ENCODE data around the gene NT5M.
"Not testable (repeated sequence)": the region's sequence is repeated elsewhere in the genome, so short reads cannot be mapped to it uniquely, and the experiment has no call there.

The NT5M gene

DNA sequence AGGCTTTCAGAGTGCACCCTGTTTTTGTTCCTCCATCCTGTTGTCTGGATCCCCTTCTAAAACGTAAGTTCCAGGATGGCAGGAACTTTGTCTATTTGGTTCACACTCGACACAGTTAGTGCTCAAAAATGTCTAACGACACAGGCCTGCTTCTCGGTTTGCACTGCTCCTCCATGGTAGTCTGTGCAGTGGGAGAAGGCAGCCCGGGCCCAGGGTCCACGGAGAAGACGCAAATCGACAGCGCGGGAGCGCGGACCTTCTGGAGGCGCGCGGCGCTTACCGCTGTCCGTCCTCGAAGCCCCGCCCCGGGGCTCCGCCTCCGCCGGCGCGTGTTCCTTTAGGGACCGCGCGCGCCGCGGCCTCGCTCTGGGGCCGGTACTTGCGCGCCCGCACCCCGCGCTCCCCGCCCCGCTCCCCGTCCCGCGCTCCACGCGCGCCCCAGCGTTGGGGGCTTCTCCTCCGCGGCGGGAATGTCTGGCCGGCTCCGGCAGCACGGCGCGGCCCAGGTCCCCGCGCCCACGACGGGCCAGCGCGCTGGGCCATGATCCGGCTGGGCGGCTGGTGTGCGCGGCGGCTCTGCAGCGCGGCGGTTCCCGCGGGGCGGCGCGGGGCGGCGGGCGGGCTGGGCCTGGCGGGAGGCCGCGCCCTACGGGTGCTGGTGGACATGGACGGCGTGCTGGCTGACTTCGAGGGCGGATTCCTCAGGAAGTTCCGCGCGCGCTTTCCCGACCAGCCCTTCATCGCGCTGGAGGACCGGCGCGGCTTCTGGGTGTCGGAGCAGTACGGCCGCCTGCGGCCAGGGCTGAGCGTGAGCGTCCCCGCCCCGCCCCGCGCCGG is at the start of gene NT5M:
Gene NT5M, plus strand, starts transcription at position 364 of the 837 bp plus-strand sequence. Its CDS starts 178 bp downstream, at position 542.
- Histone ChIP-seq H3K9ac (ENCODE audit: low read length) (no peak within 1 kb of the TSS), H3K4me3 (ENCODE audit: low read length) (peak within 1 kb of the TSS; percentile 83), H3K9me3 (ENCODE audit: control insufficient read depth, low read depth, low read length) (no peaks in the 10 kb centered on the region), H3K36me3 (ENCODE audit: control insufficient read depth, low read depth, low read length) (no peaks in the 10 kb centered on the region), H3K27me3 (ENCODE audit: control insufficient read depth, insufficient read depth, low read length) (peaks cover 12% of the 10 kb centered on the region), H3K4me1 (ENCODE audit: control insufficient read depth, low read depth, low read length) (no peaks in the 10 kb centered on the region), H3K27ac (ENCODE audit: low read length) (no peak within 1 kb of the TSS)

DNA sequence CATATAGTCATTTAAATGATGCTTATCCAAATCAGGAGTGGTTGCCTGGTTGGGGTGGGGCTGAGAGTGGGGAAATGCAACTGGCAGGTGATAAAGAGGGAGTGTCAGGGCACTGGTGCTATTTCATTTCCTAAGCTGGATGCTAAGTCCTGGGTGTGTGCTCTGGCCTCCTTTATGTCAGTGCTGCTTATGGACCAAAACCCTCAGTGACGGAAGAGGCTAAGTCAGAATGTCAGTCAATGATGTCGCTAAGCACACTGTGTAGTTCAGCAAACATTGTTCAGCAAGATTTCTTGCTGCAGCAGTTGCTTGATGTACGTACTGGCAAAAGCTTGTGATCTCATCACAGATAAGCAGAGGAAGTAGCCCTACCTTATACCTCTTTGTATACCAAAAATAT is 49.8 kb upstream of the NT5M start:
- peaks cover 62% of the 10 kb centered on the region for H3K36me3 ChIP-seq (ENCODE audit: control insufficient read depth, low read depth, low read length)
- H3K27ac ChIP-seq (ENCODE audit: low read length): no peak overlapping the region
- H3K9me3 ChIP-seq (ENCODE audit: control insufficient read depth, low read depth, low read length): no peaks in the 10 kb centered on the region
- no peak overlapping the region for H3K4me3 ChIP-seq (ENCODE audit: low read length)
- H3K9ac ChIP-seq (ENCODE audit: low read length): no peak overlapping the region
- no peaks in the 10 kb centered on the region for H3K27me3 ChIP-seq (ENCODE audit: control insufficient read depth, insufficient read depth, low read length)
- H3K4me1 ChIP-seq (ENCODE audit: control insufficient read depth, low read depth, low read length): no peaks in the 10 kb centered on the region

DNA sequence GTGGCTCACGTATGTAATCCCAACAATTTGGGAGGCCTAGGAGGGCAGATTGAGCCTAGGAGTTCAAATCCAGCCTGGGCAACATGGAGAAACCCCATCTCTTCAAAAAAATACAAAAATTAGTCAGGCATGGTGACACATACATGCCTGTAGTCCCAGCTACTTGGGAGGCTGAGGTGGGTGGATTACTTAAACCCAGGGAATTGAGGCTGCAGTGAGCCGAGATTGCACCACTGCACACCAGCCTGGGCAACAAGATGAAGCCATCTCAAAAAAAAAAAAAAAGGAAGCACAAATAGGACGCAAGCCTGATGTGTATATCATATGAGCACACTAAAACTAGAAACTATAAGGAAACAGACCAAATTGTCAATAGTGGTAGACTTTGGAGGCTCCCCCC is 49.1 kb upstream of the NT5M start:
- H3K36me3 ChIP-seq (ENCODE audit: control insufficient read depth, low read depth, low read length): peaks cover 62% of the 10 kb centered on the region
- H3K9ac ChIP-seq (ENCODE audit: low read length): no peak overlapping the region
- no peaks in the 10 kb centered on the region for H3K27me3 ChIP-seq (ENCODE audit: control insufficient read depth, insufficient read depth, low read length)
- no peak overlapping the region for H3K27ac ChIP-seq (ENCODE audit: low read length)
- H3K4me1 ChIP-seq (ENCODE audit: control insufficient read depth, low read depth, low read length): no peaks in the 10 kb centered on the region
- H3K9me3 ChIP-seq (ENCODE audit: control insufficient read depth, low read depth, low read length): no peaks in the 10 kb centered on the region
- no peak overlapping the region for H3K4me3 ChIP-seq (ENCODE audit: low read length)

DNA sequence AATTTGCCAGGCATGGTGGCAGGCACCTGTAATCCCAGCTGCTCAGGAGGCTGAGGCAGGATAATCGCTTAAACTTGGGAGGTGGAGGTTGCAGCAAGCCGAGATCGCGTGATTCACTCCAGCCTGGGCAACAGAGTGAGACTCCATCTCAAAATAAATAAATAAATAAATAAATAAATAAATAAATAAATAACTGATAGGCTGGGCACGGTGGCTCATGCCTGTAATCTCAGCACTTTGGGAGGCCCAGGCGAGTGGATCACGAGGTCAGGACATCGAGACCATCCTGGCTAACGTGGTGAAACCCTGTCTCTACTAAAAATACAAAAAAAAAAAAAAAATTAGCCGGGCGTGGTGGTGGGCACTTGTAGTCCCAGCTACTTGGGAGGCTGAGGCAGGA is 47.5 kb upstream of the NT5M start:
- H3K4me3 ChIP-seq (ENCODE audit: low read length); H3K4me1 ChIP-seq (ENCODE audit: control insufficient read depth, low read depth, low read length); H3K9ac ChIP-seq (ENCODE audit: low read length); H3K27me3 ChIP-seq (ENCODE audit: control insufficient read depth, insufficient read depth, low read length); H3K9me3 ChIP-seq (ENCODE audit: control insufficient read depth, low read depth, low read length); H3K27ac ChIP-seq (ENCODE audit: low read length): not testable (repeated sequence)
- peaks cover 75% of the 10 kb centered on the region for H3K36me3 ChIP-seq (ENCODE audit: control insufficient read depth, low read depth, low read length)

DNA sequence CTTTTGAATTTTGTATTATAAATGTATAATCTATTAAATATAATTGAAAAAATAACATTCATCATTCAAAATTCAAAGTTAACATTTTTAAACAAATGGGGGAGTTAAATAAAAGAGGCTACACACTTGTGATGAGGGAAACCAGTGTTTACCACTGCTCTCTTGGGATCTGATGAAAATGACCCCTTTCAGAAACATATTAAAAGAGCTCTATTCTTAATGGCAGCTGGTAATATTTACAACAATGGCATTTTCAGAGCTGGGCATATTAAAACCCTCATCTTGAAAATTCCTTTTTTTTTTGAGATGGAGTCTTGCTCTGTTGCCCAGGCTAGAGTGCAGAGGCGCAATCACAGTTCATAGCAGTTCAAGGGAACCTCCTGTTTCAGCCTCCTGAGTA is 46.9 kb upstream of the NT5M start:
- Histone ChIP-seq H3K9ac (ENCODE audit: low read length) (no peak overlapping the region), H3K27me3 (ENCODE audit: control insufficient read depth, insufficient read depth, low read length) (no peaks in the 10 kb centered on the region), H3K9me3 (ENCODE audit: control insufficient read depth, low read depth, low read length) (no peaks in the 10 kb centered on the region), H3K27ac (ENCODE audit: low read length) (no peak overlapping the region), H3K4me1 (ENCODE audit: control insufficient read depth, low read depth, low read length) (no peaks in the 10 kb centered on the region), H3K36me3 (ENCODE audit: control insufficient read depth, low read depth, low read length) (peaks cover 80% of the 10 kb centered on the region), H3K4me3 (ENCODE audit: low read length) (no peak overlapping the region)

DNA sequence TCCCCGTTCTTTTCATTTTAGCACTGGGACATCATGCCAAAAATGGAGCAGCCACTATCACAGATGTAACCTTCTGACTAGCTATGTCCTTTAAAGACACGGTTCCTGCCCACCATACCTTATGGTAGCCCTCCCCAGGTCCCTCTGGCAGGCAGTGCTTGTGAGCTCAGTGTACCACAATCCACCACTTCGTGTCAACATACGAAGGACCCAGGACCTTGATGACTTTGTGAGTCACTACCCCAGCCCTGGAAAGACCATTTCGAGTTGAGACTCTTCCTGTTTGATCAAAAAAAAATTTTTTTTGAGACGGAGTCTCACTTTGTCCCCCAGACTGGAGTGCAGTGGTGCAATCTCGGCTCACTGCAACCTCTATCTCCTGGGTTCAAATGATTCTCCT is 45.2 kb upstream of the NT5M start:
- Histone ChIP-seq H3K4me1 (ENCODE audit: control insufficient read depth, low read depth, low read length) (no peaks in the 10 kb centered on the region), H3K36me3 (ENCODE audit: control insufficient read depth, low read depth, low read length) (peaks cover 72% of the 10 kb centered on the region), H3K4me3 (ENCODE audit: low read length) (no peak overlapping the region), H3K9ac (ENCODE audit: low read length) (no peak overlapping the region), H3K27ac (ENCODE audit: low read length) (no peak overlapping the region), H3K9me3 (ENCODE audit: control insufficient read depth, low read depth, low read length) (no peaks in the 10 kb centered on the region), H3K27me3 (ENCODE audit: control insufficient read depth, insufficient read depth, low read length) (no peaks in the 10 kb centered on the region)

DNA sequence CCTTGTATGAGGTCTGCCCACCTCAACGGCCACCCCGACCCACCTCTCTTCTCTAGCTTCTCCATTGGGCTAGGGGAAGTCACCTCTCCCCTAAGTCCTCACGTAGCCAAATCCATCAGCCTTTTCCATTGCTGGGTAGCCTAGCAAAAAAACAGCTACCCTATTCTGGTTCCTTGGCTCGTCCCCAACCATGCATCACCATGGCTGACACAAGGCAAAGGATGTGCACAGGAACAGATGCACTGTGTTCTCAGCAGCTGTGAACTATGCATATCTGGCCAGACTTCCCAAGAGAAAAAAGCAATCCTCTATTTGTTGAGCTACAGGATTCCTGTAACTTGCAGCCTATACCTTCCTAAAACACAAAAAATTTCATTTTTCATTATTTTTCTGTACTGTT is 44.2 kb upstream of the NT5M start:
- Histone ChIP-seq H3K9me3 (ENCODE audit: control insufficient read depth, low read depth, low read length) (no peaks in the 10 kb centered on the region), H3K9ac (ENCODE audit: low read length) (no peak overlapping the region), H3K4me1 (ENCODE audit: control insufficient read depth, low read depth, low read length) (no peaks in the 10 kb centered on the region), H3K27me3 (ENCODE audit: control insufficient read depth, insufficient read depth, low read length) (no peaks in the 10 kb centered on the region), H3K36me3 (ENCODE audit: control insufficient read depth, low read depth, low read length) (peaks cover 65% of the 10 kb centered on the region), H3K27ac (ENCODE audit: low read length) (no peak overlapping the region), H3K4me3 (ENCODE audit: low read length) (no peak overlapping the region)

DNA sequence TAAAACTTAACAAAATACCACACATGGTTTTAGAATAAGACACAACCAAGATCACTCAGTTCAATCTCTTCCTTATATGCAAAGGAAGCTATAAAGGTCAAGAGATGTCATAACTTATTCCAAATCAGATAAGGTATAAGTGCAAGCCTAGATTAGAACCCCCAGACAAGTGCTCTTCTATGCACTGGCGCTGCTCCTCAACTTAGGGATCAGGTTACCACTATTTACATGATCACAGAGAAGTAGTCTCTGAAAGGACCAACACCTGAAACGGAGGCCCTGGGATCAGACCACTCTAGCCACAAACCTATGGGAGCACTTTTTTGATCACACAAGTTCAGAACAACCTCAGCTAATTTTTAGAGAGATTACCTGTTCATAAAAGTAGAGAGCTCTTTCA is 38.7 kb upstream of the NT5M start:
- no peaks in the 10 kb centered on the region for H3K27me3 ChIP-seq (ENCODE audit: control insufficient read depth, insufficient read depth, low read length)
- no peaks in the 10 kb centered on the region for H3K9me3 ChIP-seq (ENCODE audit: control insufficient read depth, low read depth, low read length)
- no peak overlapping the region for H3K9ac ChIP-seq (ENCODE audit: low read length)
- no peaks in the 10 kb centered on the region for H3K4me1 ChIP-seq (ENCODE audit: control insufficient read depth, low read depth, low read length)
- no peak overlapping the region for H3K4me3 ChIP-seq (ENCODE audit: low read length)
- H3K36me3 ChIP-seq (ENCODE audit: control insufficient read depth, low read depth, low read length): peaks cover 60% of the 10 kb centered on the region
- H3K27ac ChIP-seq (ENCODE audit: low read length): no peak overlapping the region

DNA sequence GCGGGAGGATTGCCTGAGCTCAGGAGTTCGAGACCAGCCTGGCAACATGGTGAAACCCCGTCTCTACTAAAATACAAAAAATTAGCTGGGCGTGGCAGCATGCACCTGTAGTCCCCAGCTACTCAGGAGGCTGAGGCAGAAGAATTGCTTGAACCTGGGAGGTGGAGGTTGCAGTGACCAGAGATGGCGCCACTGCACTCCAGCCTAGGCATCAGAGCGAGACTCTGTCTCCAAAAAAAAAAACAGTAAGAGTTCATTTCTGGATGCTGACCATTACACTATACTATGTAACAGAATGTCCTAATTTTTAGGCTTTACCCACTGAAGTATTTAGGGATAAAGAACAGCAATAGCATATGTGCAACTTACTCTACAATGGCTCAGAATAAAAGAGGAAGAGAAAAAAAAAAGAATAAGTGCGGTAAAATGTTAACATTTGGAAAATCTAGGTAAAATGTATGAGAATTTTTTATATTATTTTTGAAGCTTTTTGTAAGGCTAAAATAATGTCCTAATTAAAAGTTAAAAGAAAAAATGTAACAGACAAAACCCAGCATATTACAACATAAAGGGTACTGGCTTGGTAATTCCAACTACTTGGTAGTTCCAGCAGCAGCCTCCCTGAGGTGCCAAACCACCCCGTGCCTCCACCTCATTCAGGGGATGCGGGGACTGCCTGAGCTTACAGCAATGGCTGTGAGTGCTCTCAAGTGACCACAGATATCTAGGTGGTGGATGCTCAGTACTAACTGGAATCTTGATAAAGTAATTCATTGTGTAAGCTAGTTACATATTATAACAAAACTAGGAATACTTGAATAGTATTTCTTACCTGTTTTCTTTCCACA is 33.0 kb upstream of the NT5M start:
- H3K36me3 ChIP-seq (ENCODE audit: control insufficient read depth, low read depth, low read length): peaks cover 52% of the 10 kb centered on the region
- no peak overlapping the region for H3K9ac ChIP-seq (ENCODE audit: low read length)
- no peaks in the 10 kb centered on the region for H3K4me1 ChIP-seq (ENCODE audit: control insufficient read depth, low read depth, low read length)
- no peaks in the 10 kb centered on the region for H3K27me3 ChIP-seq (ENCODE audit: control insufficient read depth, insufficient read depth, low read length)
- H3K9me3 ChIP-seq (ENCODE audit: control insufficient read depth, low read depth, low read length): no peaks in the 10 kb centered on the region
- H3K4me3 ChIP-seq (ENCODE audit: low read length): no peak overlapping the region
- H3K27ac ChIP-seq (ENCODE audit: low read length): no peak overlapping the region

DNA sequence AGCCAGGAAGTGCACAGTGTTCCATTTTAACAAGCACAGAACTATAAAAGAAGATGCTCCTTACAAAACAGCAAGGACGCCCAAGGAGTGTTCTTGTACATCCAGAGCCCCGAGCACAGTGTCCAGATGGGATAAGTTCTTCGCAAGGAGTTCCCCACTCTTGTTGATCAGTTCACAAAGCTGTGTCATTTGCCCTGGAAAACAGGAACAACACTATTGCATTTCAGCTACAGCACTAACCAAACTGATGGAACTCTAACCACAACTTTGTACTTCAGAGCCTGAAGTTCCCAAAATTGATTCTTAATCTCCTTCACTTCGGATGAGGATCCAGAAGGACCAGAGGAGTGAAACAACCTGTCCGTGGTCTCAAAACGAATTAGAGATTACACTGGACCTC is 27.2 kb upstream of the NT5M start:
- Histone ChIP-seq H3K27me3 (ENCODE audit: control insufficient read depth, insufficient read depth, low read length) (no peaks in the 10 kb centered on the region), H3K4me1 (ENCODE audit: control insufficient read depth, low read depth, low read length) (peaks cover 5% of the 10 kb centered on the region), H3K9ac (ENCODE audit: low read length) (no peak overlapping the region), H3K9me3 (ENCODE audit: control insufficient read depth, low read depth, low read length) (no peaks in the 10 kb centered on the region), H3K36me3 (ENCODE audit: control insufficient read depth, low read depth, low read length) (peaks cover 31% of the 10 kb centered on the region), H3K27ac (ENCODE audit: low read length) (no peak overlapping the region), H3K4me3 (ENCODE audit: low read length) (no peak overlapping the region)

DNA sequence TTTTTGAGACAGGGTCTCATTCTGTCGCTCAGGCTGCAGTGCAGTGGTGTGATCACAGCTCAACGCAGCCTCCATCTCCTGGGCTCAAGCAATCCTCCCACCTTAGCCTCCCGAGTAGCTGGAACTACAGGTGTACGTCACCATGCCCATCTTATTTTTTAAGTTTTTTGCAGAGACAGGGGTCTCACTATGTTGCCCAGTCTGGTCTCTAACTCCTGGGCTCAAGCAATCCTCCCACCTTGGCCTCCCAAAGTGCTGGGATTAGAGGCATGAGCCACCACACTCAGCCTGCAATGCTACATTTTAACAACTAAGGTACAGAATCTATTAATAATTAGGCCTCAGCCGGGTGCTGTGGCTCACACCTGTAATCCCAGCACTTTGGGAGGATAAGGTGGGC is 25.7 kb upstream of the NT5M start:
- not testable (repeated sequence) for H3K9ac ChIP-seq (ENCODE audit: low read length)

More for the DNA sequence above, 25.7 kb upstream of the NT5M start:
- not testable (repeated sequence) for H3K27me3 ChIP-seq (ENCODE audit: control insufficient read depth, insufficient read depth, low read length); H3K27ac ChIP-seq (ENCODE audit: low read length); H3K9me3 ChIP-seq (ENCODE audit: control insufficient read depth, low read depth, low read length); H3K4me3 ChIP-seq (ENCODE audit: low read length)
- Histone ChIP-seq H3K4me1 (ENCODE audit: control insufficient read depth, low read depth, low read length) (peaks cover 13% of the 10 kb centered on the region), H3K36me3 (ENCODE audit: control insufficient read depth, low read depth, low read length) (peaks cover 31% of the 10 kb centered on the region)

Measured in iPS-18a (cell line).